NCI-H2081 treated with DMSO at 0.1 percent for 48 hours (cell line): ENCODE results near the gene ODC1.
"Not testable (repeated sequence)": the region's sequence is repeated elsewhere in the genome, so short reads cannot be mapped to it uniquely, and the experiment has no call there.

Experiments
- DNase-seq: peaks from one replicate; lab custom pipeline; 2025; lab: John Stamatoyannopoulos, UW

The ODC1 gene

DNA sequence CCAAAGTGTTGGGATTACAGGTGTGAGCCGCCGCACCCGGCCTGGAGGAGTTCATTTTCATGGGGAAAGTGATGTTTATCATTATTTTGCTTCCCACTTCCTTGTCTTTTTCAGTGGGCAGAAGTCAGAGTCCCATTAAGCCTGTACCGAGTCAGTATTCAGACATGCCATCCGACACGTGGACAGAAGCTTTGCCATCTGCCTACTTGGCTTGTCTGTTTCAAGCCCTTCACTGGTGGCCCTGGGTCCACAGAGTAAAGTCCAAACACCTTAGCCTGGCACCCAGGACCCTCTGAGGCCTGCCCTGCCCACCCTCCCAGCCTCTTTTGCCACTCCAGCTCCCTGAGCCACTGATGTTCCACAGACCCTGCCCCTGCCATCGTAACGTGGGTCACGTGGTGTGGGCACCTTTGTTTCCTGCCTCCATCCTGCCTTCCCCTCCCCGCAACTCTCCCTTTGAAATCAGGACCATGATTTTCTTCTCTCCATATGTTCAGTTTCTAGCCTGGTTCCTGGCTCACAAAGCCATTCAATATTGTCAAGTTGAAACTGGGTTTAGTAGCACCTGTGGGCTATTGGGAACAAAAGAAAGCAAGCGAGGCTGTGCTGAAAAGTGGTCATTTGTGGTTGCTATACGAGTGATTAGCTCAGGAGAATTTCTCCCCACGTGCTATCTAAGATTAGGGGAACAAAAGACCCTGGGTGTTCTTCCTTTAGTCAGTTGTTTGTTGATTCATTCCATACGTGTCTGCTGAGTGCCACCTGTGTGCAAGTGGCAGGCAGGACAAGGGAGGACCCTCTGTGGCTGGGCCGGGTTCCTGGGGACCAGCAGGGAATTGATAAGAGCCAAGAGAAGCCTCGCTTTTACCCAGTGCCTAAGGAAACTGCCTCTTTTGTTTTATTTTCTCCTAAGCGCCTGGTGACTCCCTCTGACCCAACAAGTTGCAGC, 5.1 kb upstream of the ODC1 start:
- DNase-seq, result no peak

DNA sequence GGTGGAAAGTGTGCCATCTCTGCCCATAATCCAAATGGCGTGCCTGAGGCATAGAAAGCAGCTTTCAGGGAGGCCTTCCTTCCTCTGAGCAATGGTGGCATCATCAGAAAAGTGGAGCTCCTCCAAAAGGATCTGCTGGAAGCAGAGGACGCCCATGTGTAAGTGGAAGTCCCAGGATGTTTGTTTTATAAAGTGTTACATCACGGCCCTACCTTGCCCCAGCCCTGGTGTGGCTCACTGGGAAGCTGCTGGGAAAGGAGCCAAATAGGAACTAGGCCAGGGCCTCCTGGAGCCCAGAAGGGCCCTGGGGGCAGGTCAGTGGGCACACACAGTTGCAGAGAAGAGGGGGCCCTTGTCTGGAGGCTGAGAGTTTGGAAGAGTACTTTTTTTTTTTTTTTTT, 4.2 kb upstream of the ODC1 start:
- peak; percentile 30 for DNase-seq

DNA sequence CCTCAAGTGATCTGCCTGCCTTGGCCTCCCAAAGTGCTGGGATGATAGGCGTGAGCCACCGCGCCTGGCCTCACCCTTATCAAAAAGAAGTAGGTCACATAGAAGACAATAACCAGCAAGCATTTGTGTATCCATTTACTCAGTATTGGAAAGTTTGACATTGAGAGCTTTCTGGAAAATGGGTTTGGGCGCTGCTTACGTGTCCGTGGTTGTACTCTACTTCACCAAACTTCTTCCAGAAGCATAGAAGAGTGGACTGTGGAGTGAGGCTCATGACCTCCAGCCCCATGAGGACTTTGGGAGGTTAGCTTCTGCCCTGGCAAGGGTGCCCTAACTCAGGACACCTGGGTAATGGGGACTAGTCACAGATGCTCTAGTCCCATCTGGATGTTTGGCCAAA, 3.7 kb upstream of the ODC1 start:
- DNase-seq, result no peak

DNA sequence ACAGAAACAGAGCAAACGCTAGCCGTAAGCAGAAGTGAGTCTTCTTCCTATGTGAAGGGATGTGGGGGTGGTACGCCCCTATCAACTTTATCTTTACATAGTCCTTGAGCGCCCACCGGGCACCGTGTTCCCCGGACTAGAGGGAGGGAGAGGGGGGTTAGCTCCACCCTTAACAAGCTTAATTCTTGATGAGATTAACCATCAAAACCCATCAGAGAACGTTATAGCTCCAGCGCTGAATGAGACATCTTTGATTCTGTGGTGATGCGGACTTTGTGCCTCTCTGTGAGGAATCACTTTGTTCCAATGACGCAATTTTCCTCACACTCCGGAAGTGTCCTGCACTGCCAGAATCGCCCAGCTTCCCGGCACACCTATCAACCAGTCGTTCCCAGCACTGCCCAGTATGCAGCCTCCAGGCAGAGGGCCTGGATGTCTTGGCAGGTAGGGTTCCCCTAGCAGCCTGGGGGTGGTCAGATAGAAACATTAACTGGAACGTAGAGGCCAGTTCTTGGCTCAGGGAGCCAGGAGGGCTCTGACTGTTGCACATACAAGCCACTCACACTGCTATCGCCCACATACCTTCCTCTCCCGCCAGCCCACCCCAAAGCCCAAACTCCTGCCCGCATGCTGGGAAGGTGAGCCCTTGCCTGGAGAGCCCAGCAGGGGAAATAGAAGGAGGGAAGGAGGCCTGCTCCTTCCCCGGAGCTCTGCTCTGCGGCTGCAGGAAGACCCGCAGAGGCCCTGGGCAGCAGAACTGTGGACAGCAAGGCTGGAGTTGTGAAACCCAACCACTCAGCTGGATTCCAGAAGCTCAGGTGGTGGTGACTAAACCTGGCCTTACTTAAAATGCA, 1.9 kb upstream of the ODC1 start:
- DNase-seq, result no peak

DNA sequence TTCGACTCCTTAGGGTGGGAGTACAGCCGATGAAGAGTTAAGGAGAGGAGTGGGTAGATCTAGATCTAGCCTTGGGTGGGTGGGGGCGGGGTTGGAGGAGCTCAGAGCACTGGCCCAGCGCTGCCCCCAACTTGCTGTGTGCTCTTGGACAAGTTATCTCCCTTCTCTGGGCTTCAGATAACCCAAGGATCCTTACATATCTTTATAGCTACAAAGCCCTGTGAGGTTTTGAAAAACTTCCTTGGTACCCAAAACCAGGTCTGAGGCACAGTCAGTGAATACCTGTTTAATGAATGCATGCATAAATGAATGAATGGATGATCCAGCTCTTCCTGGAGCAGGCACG, 1.3 kb upstream of the ODC1 start:
- DNase-seq, result no peak

DNA sequence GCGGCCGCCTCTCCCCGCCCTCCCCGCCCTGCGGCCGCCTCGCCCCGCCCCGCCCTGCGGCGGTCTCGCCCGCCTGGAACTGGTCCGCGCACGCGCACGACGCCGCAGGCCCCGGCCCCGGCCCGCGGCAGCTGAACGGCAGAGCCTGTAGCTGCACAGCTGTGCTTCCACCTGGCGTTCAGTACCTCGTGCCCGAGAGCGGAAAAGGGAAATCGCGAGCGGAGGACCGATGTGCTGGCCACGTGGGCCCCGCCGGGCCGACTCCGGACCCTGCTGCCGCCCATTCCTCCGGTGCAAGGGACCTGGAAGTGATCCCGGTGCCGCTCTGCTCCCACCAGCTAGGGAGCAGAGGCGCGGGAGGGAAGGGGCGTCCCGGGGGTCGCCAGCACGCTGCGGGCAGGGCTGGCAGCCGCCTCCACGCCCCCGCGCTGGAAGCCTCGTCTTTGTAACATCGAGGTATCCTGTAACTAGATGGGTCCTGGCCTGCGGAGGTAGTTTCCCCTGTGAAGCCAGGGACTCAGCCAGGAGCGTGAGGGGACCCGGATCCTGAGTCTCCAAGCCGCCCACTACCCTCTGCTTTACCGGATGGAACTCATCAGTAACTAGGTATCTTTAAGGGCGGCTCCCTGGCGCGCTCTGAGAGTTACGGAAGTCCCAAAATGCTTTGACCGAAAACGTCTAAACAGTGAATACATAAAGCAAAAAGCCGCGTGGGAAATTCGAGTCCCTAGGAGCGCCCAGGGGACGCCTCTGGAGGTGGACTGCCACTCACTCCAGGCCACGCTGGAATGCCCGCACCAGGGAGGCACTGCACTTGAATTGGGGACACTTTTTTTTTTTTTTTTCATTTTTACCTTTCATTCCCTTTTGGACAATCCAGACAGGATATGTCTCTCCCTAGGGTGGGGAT, 704 bp upstream of the ODC1 start:
- peak; percentile 73 for DNase-seq

DNA sequence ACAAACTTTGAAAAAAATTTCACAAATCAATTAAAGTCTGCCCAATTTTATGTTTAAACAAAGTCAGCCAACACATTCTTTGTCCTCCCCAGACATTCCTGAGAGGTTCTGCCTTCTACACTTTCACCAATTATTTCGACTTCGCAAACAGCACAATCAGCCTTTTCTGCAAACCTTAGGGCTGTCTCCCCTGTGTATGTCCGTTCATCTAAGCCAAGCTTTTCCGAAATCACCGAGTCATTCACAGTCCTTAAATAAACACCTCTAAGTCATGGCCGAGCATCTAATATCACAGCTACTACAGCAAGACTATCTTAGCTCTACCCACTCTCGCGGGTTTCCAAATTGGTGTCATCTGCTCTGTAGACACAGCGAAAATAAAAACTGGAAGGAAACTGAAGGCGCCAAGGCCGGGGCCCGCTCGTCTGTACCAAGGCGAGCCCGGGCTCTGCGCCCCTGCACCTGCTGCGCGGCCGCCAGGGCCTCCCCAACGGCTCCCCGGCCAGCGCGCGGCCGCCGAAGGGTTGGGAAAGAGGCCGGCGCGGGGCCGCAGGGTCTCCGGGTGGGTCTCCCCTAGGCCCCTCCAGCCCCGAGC, 730 bp downstream of the ODC1 start:
- DNase-seq, result no peak

DNA sequence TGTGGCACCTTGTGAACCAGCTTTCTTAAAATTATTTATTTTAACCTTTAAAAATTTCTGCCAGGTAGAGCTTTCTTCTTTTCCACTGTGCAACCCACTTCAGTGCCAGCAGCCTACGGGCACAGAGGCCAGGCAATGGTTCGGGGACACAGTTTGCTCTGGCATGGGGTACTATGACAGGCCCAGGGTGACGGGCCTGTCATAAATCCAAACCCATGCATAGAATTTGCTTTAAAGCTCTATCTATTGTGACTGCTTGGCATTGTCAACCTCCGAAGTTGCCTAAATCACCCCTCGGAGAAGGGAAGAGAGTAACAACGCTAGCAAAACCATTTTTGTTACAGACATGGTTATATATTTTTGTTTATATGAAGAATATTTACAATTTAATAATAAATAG, 1.5 kb downstream of the ODC1 start:
- DNase-seq, result no peak

DNA sequence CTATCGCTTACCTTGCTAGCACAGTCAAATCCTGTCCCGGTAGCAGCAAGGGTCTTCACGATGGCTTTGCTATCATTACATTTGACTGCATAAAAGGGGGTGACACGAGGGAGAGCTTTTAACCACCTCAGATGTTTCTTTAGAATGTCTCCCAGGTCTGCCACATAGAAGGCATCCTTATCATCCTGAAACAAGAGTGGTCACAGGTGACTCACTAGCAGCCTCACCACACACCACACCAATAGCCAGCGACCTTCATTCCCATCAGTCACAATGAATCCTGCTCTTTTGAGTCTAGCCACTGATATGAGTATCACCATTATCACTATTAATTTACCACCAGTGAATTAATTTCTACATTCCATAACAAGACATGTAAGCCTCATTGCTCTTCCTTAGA, 3.7 kb downstream of the ODC1 start:
- DNase-seq, result no peak

DNA sequence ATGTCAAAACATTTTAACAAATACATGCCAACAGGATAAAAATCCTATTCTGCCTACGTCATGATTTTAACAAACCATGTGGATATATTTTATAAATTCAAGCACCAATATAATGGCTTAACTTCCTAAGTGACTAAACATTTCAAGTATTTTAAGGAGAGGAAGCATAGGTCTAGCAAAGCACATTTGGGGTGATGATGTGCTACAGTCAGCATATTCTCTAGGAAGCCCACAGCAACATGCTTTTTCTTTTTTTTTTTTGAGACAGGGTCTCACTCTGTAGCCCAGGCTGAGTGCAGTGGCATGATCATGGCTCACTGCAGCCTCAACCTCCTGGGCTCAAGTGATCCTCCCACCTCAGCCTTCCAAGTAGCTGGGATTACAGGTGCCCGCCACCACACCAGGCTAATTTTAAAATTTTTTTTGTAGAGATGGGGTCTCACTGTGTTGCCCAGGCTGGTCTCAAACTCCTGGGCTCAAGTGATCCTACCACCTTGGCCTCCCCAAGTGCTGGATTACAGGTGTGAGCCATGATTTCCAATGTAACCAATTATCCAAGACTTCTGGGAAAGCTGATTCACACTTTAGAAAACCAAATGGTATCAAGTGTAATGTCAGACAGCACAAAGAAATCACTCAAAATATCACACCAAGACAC, 5.5 kb downstream of the ODC1 start:
- not testable (repeated sequence) for DNase-seq

DNA sequence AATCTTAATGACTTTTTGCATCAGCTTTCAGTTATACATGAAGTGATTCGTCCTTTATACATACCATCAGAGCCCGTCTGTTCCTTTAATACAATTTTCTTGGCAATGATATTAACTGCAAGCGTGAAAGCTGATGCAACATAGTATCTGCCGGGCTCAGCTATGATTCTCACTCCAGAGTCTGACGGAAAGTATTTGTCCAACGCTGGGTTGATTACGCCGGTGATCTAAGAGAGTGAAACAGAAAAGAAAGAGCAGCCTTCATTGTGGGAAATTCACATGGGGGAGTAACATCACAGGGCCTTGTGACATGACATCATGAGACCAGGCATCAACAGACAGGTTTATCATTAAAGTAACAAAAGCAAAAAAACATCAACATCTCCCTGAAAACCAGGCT, 6.2 kb downstream of the ODC1 start:
- no peak for DNase-seq

DNA sequence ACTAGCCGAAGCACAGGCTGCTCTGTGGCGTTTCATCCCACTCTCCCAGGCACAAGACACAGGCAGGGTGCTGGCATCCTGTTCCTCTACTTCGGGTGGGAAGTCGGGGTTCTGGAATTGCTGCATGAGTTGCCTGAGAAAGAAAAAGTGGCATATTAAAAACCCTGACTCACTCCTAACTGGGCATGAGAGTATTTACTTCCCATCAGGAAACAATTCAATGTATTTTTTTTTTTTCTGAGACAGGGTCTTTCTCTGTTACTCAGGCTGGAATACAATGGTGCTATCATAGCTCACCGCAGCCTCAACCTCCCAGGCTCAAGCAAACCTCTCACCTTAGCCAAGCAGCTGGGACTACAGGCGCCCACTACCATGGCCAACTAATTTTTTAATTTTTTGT, 7.4 kb downstream of the ODC1 start:
- no peak for DNase-seq

DNA sequence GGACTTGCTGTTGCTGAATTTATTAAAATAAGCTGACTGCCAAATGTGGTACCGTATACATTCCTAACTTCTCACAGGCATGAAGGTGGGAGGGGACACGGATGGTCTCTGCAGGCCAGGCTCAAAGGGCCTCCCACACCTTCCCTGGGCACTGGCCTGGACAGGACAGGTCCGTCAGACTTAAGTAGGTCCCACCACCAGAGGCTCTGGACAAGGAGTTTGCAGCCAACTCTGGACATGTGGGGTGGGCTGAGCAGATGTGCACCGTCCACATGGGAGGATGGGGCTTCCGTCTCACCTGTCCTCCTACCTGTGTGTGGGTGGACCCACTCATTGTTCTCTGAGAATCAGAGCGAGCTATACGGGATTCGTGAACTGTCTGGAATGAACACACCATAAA, 8.2 kb downstream of the ODC1 start:
- no peak for DNase-seq

DNA sequence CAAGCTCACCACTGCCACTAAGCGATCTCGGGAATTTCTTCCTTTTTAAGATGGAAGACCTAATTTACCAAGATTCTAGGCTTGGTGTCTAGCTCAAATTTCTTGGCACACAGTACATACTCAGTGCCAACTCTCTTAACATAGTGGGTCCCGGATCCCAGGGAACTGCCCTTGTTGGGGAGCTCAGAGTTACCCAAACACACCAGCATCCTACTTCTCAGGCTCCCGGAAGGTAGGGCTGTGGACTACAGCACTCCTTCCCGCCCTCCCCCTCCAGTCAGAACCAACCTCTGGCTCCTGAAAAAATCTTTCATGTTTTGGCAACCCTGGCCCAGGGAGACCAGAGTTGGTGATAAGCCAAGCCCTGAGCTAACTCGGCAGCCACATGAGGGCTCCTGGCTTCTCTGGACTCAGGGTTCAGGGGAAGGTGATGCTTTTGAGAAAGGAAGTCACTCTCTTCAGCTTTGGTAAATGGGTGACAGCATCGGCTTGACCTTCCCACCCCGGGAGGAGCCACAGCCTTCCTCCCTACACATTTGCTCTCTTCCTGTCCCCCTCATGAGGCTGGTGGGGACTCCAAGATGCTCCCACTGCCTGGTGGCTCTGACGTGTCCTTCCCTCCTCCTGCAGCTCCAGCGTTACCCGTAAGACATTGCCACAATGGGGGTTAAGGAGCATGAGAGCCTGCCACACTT, 8.8 kb downstream of the ODC1 start:
- DNase-seq, result no peak

DNA sequence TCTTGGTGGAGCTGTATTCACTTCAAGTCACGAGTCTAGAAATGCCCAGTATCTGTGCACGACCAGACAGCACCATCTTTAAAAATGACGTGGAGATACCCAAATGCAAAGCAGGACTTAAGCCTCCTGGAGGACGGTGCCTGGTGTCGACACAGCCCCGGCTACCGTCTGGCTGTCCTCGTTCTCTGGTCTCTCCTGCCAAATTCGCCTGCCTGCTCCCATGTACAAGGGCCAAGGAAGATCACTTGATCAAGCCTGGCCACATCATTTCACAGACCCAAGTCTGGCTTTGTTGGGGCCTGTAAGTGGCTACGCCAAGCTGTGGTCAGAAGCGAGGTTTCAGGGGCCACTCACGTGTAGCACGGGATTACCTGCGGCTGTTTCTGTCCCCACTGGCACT, 9.4 kb downstream of the ODC1 start:
- no peak for DNase-seq

DNA sequence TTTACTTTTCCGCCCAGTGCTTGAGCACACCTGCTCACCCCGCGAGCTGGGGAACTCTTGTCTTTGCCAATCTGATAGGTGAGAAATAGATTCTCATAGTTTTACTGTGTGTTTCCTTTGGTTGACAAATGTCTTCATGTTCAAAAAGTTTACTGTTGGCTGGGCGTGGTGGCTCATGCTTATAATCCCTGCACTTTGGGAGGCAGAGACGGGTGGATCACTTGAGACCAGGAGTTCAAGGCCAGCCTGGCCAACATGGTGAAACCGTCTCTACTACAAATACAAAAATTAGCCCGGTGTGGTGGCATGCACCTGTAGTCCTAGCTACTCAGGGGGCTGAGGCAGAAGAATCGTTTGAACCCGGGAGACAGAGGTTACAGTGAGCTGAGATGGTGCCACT, 10.3 kb downstream of the ODC1 start:
- DNase-seq, result no peak

DNA sequence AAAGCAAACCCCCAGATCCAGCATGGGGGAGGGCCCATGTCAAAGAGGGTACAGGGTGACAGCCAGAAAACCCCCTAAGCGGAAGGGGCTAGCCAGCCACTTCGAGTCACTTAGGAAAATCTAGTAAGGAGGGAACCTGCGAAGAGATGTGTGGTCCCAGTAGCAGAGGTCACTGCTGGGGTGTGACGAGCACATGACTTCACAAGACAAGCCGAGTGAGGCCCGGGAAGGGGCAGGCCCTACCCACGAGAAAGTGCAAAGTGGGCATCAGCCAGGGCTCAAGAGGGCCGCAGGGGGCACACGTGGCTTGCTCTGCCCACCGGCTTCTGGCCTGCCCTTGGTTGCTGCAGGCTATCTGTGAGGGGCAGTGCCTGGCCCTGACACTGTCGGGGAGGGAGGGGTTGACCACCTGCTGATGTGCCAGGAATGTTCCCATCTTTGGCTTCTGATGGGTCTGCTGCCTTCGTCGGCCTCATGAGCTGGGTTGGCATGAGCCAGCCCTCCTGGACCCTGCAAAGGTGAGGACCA, 11.5 kb downstream of the ODC1 start:
- DNase-seq, result no peak

DNA sequence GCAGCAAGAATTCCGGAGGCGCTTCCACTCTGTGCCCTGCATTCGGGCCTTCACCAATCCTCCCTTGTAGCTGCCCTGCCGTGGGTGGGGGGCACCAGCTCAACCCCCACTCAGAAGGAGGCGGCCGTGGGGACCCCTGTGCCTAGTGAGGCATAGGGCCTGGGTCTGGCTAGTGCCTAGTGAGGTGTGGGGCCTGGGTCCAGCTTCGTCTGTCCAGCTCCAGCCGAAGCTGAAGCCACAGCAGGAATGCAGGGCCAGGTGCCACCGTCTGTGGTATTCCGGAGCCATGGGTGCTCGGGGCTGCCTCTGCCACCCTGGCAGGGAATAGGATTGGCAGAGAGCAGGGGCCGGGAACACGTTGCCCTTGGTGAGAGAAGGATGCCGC, 12.3 kb downstream of the ODC1 start:
- DNase-seq, result no peak

DNA sequence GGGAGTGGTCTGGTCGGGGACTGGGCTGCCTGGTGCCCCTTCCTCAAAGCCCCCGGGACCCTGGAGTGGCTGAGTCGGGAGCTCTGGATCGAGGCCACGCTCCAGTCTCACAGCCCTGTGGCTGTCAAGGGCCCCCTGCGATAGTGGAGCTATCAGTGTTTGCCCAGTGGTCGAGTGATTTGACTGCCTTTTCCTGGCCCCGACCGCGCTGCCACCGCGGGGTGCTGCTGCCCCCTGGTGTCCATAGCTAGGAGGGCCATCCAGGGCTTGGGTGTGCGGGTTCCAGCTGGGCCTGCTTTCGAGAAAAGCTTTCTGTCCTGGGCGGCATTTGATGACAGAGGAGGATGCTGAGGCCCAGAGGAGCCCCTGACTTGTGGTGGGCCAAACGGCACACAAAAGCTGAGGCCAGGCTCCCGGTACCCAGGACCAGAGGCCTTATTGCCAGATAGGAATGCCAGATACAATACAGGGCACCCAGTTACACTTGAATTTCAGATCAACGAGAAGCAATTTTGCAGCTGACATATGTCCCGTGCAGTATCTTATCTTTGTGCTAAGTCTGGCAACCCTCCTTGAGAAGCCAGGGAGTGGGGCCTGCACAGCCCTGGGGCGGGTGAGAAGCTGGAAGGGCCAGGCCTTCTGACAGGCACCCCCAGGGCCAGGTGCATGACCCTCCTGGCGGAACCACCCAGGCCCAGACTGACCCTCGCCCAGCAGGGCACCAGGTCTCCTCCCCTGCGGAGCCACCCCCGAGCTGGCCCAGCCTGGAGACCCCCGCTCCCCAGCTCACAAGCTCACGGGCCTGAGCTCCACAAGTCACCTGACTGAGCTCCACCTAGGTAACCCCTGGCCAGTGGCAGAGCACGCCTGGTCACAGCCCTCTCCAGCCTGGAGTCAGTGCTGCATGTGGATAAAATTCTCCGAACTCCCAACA, 13.0 kb downstream of the ODC1 start:
- no peak for DNase-seq
